K562 (cell line): ENCODE measurements around the gene KRTAP19-8.

Source experiments
- PHF8 ChIP-seq: fragments of 200-600 bp; sonication (generic); IDR thresholded peaks from 2 replicates; pipeline ENCODE4 v1.6.1; 2012; ENCODE audit warnings: mixed run types, mild to moderate bottlenecking, inconsistent platforms, low read length, moderate library complexity, borderline replicate concordance
- POLR2AphosphoS5 ChIP-seq: IDR thresholded peaks from 2 replicates; pipeline ENCODE4 v1.6.1; 2011; ENCODE audit warnings: mild to moderate bottlenecking, low read depth, low read length, moderate library complexity; ENCODE audit not compliant: control insufficient read depth, insufficient read depth
- RFX5 ChIP-seq: IDR thresholded peaks from 2 replicates; pipeline ENCODE4 v1.6.1; 2011; ENCODE audit warnings: low read depth, mild to moderate bottlenecking, improper control_type of control experiment, low read length
- SIN3A ChIP-seq, 2 experiments: fragments of 150-350 bp in 1 of 2; IDR thresholded peaks; 2 replicates each; pipeline ENCODE4 v1.6.1; 2011 to 2016; ENCODE audit warnings: borderline replicate concordance in 2 of 2, low read depth in 2 of 2, low read length in 2 of 2, mild to moderate bottlenecking in 2 of 2, moderate library complexity in 2 of 2; ENCODE audit not compliant: control insufficient read depth in 1 of 2
- TAF1 ChIP-seq: IDR thresholded peaks from 2 replicates; pipeline ENCODE4 v1.6.1; 2011; ENCODE audit warnings: mild to moderate bottlenecking, low read length, moderate library complexity; ENCODE audit not compliant: insufficient read depth, control insufficient read depth, severe bottlenecking; ENCODE audit errors: extremely low read depth
- ZNF134 ChIP-seq: fragments of 250-450 bp; sonication (Bioruptor Pico); conservative IDR thresholded peaks from 2 replicates; pipeline ENCODE4 v1.4.0; 2020
- TF ChIP-seq, protein P1 (sequence below): fragments of 450-650 bp; conservative IDR thresholded peaks from 2 replicates; pipeline ENCODE4 v1.6.1; 2016; ENCODE audit warnings: missing genetic modification characterization, low read depth, mild to moderate bottlenecking, control low read depth, missing compliant biosample characterization

GRCh38 chr21:31018232-31018631 lies 20.0 kb downstream of the KRTAP19-8 start:
- no peak for TF ChIP-seq ZNF134 (CRISPR knock-in tag)
- no peak for TF ChIP-seq TAF1
- no peak for TF ChIP-seq RFX5
- no peak for TF ChIP-seq POLR2AphosphoS5
- TF ChIP-seq, protein P1, sequence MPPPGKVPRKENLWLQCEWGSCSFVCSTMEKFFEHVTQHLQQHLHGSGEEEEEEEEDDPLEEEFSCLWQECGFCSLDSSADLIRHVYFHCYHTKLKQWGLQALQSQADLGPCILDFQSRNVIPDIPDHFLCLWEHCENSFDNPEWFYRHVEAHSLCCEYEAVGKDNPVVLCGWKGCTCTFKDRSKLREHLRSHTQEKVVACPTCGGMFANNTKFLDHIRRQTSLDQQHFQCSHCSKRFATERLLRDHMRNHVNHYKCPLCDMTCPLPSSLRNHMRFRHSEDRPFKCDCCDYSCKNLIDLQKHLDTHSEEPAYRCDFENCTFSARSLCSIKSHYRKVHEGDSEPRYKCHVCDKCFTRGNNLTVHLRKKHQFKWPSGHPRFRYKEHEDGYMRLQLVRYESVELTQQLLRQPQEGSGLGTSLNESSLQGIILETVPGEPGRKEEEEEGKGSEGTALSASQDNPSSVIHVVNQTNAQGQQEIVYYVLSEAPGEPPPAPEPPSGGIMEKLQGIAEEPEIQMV (tag) = no peak
- no peak for TF ChIP-seq SIN3A (IDR thresholded peaks at IDR 0.05; ENCODE audit: borderline replicate concordance in 2 of 2, control insufficient read depth in 1 of 2, low read depth in 2 of 2, low read length in 2 of 2)
- no peak for TF ChIP-seq PHF8
